Brain microvascular endothelial cell (primary cell): Measurements from ENCODE around the gene DOK4.

Experiments
- DNase-seq: peaks from one replicate; pipeline ENCODE4 v3.0.0-alpha.2; 2020
- H3K27ac ChIP-seq: fragments of 250-450 bp; sonication (Bioruptor Pico); 2 replicates; pipeline ENCODE4 v1.5.1; 2020; ENCODE audit warnings: mild to moderate bottlenecking, moderate library complexity
- H3K27me3 ChIP-seq: fragments of 250-450 bp; sonication (Bioruptor Pico); replicated peaks from 2 replicates; pipeline ENCODE4 v1.5.1; 2020; ENCODE audit warnings: mild to moderate bottlenecking
- H3K36me3 ChIP-seq: fragments of 250-450 bp; sonication (Bioruptor Pico); replicated peaks from 2 replicates; pipeline ENCODE4 v1.5.1; 2020; ENCODE audit warnings: mild to moderate bottlenecking
- H3K4me3 ChIP-seq: 2 replicates; pipeline ENCODE4 v1.5.1; 2011; ENCODE audit warnings: low read depth, mild to moderate bottlenecking, control low read depth, low read length, moderate library complexity
- CTCF ChIP-seq: IDR thresholded peaks from 2 replicates; pipeline ENCODE4 v1.5.1; 2011; ENCODE audit warnings: low read depth, mild to moderate bottlenecking, moderate library complexity, low read length, control low read depth, inconsistent platforms; ENCODE audit errors: missing control alignments
- in situ Hi-C: cut with HindIII; loops from 2 replicates; pipeline ENCODE4 v1.10.0; 2017; ENCODE audit warnings: low sequenced_read_pairs, low pct_ligation_motif_present

DOK4 gene

GRCh38 chr16:57525761-57526160, 39.5 kb upstream of the DOK4 start:
- in situ Hi-C loops: no loop called here

GRCh38 chr16:57522960-57523359, 36.7 kb upstream of the DOK4 start:
- no peak for TF ChIP-seq CTCF
- Histone ChIP-seq H3K27me3 (no peaks in the 10 kb centered on the region), H3K4me3 (no peak overlapping the region), H3K27ac (no peak overlapping the region), H3K36me3 (no peaks in the 10 kb centered on the region)
- in situ Hi-C loops: no loop called here
- no peak for DNase-seq

More at GRCh38 chr16:57525761-57526160, 39.5 kb upstream of the DOK4 start:
- H3K27ac ChIP-seq: no peak overlapping the region
- no peak for DNase-seq
- H3K36me3 ChIP-seq: no peaks in the 10 kb centered on the region
- no peak for TF ChIP-seq CTCF
- H3K27me3 ChIP-seq: no peaks in the 10 kb centered on the region
- H3K4me3 ChIP-seq: no peak overlapping the region

GRCh38 chr16:57519796-57520360, 33.6 kb upstream of the DOK4 start:
- H3K27ac ChIP-seq: no peak overlapping the region
- H3K36me3 ChIP-seq: peaks cover 3% of the 10 kb centered on the region
- H3K4me3 ChIP-seq: no peak overlapping the region
- no peaks in the 10 kb centered on the region for H3K27me3 ChIP-seq
- TF ChIP-seq CTCF: peak; percentile 99
- DNase-seq: peak; percentile 53
- in situ Hi-C loops: no loop called here

- H3K36me3 ChIP-seq: peaks cover 3% of the 10 kb centered on the region
- H3K27me3 ChIP-seq: no peaks in the 10 kb centered on the region
- H3K4me3 ChIP-seq: no peak overlapping the region
- no peak for DNase-seq
- no peak for TF ChIP-seq CTCF
- in situ Hi-C loops: no loop called here
- H3K27ac ChIP-seq: no peak overlapping the region
Observed at GRCh38 chr16:57518922-57519321, 32.6 kb upstream of the DOK4 start.

GRCh38 chr16:57518520-57518919, 32.2 kb upstream of the DOK4 start:
- TF ChIP-seq CTCF: no peak
- H3K36me3 ChIP-seq: peaks cover 3% of the 10 kb centered on the region
- no peak overlapping the region for H3K4me3 ChIP-seq
- in situ Hi-C loops: no loop called here
- no peaks in the 10 kb centered on the region for H3K27me3 ChIP-seq
- H3K27ac ChIP-seq: no peak overlapping the region
- DNase-seq: no peak
